SH-SY5Y (cell line): ENCODE data around the gene ENOX2.

ENCODE experiments used
- GATA2 ChIP-seq: IDR thresholded peaks from 2 replicates; pipeline ENCODE4 v1.6.1; 2011; ENCODE audit warnings: mild to moderate bottlenecking, low read depth, low read length
- GATA3 ChIP-seq: IDR thresholded peaks from 2 replicates; pipeline ENCODE4 v1.6.1; 2011; ENCODE audit warnings: low read depth, mild to moderate bottlenecking, low read length, moderate library complexity

DNA sequence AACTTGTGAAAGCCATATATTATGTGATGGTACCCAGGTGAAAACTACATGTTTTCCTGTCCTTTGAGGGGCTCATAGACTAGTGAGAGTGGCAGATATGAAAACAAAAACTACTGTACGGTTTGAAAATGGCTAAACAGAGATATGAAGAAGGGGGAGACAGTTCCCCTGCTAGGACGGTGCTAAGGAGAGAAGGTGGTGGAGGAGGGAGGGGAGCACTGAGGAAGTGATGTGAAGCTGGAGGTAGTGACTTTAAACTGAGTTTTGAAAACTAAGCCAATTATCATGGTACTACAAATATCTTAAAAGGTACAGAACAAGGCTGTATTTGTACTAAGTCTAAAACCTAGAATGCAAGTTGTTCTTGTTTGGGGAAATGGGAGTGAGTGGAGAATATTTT lies 188.3 kb downstream of the ENOX2 start:
- no peak for TF ChIP-seq GATA2
- no peak for TF ChIP-seq GATA3
